HG03175 (cell line): Measurements from ENCODE around the gene DDN.

Experiments
- ATAC-seq: cut with Tn5 transposase; IDR thresholded peaks from one replicate; pipeline ENCODE4 v1.9.1; 2021; ENCODE audit warnings: mild to moderate bottlenecking, moderate library complexity; ENCODE audit not compliant: unreplicated experiment

The DDN gene

DNA sequence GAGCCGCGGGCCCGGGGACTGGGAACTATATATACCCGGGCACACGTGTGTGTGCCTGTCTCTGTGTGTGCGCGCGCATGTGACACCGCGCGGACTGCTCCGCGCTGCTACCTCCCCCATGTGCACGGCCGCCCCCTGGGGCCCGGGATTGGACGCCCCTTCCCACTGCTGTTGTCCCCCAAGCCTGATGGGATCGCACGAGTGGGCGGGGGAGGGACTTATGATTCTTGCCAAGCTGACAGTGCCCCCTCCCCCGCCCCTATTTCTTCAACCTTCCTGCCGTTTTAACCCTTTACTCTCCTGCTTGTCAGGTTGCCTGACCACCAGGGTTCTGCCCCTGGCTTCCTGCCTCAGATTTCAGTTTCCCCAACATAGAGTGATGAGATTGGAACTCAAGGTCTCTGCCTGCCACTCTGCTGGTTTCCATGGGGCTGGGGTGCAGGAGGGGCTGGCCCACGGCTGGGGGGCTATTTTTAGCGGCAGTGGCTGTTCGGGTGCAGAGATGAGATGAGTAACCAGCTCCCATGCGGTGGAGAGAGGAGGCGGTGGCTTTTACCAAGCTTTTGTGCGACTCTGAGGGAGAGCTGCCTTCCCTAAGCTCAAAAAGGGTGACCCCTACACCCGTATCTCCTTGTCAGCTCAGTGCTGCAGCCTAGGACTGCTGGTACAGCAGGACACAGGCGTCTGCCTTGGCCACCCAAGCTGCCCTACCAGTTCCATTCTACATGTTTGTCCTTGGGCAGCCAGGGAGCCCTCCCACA is at the start of gene DDN:
TSS of gene DDN (minus strand) at position 5 of the 761 bp plus-strand sequence. CDS start 88 bp downstream, outside the sequence.
- peak; percentile 39 for ATAC-seq

DNA sequence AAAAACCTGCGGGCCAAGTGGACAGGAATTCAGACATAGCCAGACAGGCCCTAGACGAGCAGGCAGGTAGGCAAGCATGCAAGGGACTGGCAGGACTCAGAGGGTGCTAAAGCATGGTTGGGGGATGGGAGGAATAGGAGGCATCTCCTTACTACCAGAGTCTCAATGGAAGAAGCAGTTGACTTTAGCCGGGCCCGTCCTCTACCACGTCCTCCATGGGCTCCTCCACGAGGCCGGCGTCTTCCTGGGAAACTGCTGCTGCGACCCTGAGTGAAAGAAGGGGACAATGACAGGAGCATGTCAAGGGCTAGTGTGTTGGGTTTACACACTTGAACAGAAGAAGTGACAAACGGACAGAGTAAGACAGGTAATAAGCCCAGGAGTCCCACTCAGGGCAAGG is 49.8 kb upstream of the DDN start:
- no peak for ATAC-seq

GRCh38 chr12:49046129-49046895 is 47.1 kb upstream of the DDN start:
- no peak for ATAC-seq

DNA sequence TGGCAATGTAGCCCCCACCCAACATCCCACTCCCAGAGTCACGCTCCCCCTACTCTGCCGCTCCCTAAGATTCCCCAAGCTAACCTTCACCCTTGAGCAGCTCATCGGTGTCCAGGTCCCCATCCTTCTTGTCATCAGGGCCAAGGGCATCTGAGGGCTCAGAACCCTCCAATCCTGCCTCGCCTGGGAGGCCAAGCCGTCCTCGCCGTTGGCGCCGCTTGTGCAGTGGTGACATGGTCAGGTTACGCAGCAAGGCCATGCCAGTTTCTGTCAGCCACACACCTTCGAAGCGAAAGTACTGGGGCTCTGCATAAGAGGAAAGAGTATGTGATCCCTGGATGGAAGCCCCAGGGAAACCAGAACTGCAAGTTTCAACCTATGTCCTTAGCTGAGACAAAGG is 45.5 kb upstream of the DDN start:
- no peak for ATAC-seq

GRCh38 chr12:49043856-49044258 is 44.7 kb upstream of the DDN start:
- no peak for ATAC-seq

- ATAC-seq = no peak
These were observed 44.1 kb upstream of the DDN start for GRCh38 chr12:49043241-49043640.

DNA sequence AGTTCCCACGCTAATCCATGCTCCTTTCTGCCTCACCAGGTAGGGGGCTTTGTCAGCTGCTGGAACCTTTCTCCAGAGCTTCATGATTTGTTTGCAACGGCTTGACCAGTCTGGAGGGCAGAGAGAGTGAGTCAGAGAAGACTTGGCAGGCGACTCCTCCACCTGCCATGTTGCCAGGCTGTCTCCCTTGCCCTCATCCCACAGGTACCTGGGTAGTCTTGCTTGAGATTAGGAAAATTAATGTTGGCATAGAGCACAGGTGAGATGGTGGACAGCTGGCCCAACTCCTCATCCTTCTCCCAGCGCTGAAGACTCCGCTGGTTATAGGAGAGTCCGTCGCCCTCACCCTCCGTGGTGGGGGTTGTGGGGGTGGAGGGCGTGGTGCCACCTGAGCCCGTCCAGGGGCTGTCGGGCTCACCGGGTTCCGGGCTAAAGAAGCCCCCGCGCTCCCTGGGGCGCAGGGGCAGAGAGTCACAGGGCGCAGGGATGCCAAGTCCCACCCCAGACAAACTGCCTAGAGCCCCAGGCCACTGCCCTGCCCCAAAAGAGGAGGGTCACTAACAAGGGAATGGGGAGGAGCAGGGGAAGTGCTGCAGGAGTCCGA is 42.8 kb upstream of the DDN start:
- no peak for ATAC-seq

DNA sequence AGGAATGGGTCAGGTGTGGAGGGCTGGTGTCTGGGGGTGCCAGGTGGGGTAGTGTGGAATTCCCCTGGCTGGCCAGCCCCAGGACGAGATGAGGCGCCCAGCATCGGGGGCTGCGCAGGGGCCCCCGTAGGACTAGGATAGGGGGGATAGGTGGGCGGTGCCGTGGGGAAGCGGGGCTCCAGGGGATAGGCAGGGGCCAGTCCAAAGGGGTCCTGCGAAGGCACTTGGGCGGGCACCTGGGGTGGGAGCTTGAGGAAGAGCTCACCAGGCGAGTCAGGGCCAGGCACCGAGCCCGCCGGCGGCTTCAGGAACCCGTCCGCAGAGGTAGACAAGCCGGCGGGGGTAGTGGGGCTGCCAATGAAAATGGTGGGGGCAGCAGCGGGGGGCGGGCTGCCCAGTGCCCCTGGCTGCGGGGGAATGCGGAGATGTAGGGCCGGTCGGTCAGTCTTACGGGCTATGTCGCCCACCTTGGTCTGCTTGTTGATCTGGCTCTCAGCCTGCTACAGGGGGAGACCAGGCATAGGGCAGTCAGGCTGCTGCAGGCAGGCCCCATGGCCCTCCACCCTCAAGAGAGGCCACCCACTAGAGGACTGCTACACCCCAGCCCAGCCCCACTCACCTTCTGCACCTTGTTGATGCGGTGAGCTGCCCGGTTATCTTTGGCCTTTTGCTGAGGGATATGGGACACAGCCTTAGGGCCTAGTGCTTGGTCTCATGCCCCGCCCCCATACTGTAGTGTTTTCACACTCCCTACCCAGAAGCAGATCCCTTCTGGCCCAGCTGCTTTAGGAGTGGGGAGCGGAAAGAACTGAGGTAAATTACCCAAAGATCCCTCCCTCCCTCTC is 42.1 kb upstream of the DDN start:
- ATAC-seq = no peak

DNA sequence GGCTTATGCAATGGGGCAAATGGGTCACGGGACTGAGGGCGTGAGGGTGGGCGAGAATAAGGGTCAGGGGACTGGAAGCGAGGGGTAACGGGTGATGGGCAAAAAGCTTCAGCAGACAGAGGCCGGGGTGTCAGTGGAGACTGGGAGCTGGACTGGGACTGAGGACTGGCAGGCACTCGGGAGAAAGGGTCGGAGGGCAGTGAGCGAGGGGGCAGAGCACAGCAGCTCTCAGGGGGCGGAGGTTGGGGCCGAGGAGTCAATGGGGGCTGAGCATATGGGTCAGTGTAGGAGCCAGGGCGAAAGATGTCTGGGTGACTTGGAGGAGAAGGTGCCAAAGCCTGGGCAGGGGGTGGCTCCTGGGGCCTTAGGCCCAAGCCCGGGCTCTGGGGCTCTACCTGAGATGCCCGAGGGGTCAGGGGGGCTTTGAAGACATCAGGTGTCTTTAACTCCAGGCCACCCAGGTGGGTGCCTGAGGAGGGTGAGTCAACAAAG is 41.2 kb upstream of the DDN start:
- ATAC-seq = no peak

DNA sequence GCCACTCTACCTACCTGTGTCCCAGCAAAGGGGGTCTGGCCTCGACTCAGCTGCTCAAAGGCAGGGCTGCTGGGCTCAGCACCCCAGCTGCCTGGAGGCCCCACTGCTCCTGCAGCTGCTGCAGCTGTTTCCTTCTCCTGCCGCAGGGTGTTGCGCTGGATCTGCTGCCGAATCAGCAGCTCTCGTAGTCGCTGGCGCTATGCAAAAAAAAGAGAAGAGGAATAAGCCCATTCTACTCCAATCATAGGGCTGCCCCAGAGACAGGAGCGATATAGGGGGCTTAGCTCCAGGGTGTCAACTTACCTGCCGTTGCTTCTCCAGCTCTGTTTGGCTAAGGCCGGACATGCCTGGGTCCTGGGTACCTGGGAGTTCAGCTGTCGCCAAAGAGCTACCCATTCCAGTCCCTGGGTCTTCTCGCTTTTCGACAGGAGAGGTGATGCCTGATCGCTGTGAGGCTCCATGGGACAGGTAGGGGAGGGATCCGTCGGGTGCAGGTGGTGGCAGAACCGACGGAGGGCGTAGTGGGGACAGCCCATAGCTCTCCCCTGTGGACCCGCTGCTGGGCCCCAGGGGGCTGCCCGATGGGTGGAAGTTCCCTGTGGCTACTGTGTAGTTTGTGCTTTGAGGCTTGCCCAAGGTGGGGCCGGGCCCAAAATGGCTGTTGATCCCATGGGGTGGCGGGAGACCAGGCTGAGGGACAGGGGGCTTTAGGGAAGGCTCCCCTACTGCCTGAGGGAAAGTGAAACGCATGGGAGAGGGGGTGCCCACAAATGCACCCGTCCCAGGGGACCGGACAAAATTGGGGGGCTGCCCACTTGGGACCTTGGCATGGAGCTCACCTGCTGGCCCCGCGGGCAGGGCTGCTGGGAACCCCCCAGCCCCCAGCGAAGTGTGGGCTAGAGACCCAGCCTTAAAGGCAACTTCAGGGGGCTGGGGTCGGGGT is 40.5 kb upstream of the DDN start:
- no peak for ATAC-seq

- ATAC-seq = no peak
These were observed 39.2 kb upstream of the DDN start for GRCh38 chr12:49038291-49038955.

- ATAC-seq = no peak
These were observed 38.7 kb upstream of the DDN start for GRCh38 chr12:49037947-49038237.

GRCh38 chr12:49037111-49037946 is 38.2 kb upstream of the DDN start:
- no peak for ATAC-seq

- ATAC-seq = no peak
These were observed 36.9 kb upstream of the DDN start for GRCh38 chr12:49036029-49036428.

DNA sequence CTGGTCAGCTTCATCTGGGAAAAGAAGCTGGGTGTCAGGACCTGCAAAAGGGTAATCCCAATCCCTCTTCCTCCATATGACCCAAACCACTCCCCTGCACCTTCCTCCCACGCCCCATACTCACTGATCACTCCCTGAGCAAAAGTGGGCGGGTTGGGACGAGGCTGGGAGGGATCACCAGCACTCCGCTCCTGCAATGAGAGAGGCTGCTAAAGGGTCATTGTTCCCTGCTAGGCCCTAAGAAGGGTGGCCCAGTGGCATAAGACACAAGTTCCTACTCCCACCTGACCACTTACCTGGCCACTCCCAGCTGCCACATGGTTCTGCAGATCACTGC is 35.1 kb upstream of the DDN start:
- ATAC-seq = no peak

GRCh38 chr12:49033611-49034285 is 34.6 kb upstream of the DDN start:
- ATAC-seq = no peak

GRCh38 chr12:49032679-49033447 is 33.7 kb upstream of the DDN start:
- no peak for ATAC-seq
